SKM-1 treated with dmso at 0.1 percent for 144 hours (cell line): ENCODE data around the gene PDE9A.
A peak's percentile ranks its signal among the peaks of the same experiment; 100 is the strongest.

ENCODE experiments used
- DNase-seq: peaks from one replicate; lab custom pipeline; 2025; ENCODE audit not compliant: unreplicated experiment; lab: John Stamatoyannopoulos, UW

The PDE9A gene

DNA sequence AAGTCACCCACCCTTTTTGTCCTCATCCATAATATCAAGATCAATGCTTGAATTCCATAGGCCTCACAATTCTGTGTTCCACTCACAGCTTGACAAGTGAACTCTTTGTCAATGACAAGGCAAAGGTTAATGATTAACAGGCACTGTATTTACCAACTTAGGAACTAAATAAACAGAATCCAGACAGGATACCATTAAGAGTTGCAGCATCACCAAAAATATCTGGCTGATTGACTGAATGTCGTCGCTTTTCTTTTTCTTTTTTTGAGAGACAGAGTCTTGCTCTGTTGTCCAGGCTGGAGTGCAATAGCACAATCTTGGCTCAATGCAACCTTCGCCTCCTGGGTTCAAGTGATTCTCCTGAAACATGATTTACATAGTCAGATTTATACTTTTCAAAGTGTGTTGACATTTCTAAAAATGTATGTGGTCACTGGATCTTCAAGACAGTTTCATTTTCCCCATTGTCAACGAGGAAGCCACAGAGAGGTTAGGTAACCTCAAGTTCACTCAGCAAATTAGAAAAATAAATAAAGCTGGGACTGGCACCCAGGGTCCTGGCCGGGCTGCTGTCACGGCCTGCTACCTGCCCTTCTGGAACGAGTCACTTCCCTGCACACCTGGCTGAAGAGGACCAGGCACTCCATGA, 81.0 kb downstream of the PDE9A start:
- DNase-seq, result no peak

DNA sequence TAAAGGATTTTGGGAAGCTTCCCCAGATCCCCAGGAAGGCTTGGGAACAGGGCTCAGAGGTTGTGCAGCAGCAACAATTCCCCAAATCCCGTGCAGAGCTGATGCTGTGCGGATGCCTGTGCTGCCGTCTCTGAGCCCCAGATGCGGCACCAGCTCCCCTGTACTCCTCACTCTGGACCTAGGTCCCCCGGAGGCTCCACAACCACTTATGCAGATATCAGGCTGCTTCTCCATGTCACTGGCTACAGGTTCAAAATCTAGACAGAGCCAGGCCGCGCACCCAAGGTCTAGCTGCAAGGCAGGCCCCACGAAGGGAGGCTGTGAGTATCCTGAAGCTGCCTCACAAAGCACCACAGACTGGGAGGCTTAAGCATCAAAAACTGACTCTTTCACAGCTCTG, 81.6 kb downstream of the PDE9A start:
- DNase-seq, result no peak

- no peak for DNase-seq
These were observed 82.5 kb downstream of the PDE9A start for GRCh38 chr21:42735944-42736343.

GRCh38 chr21:42736646-42737350, 83.4 kb downstream of the PDE9A start:
- no peak for DNase-seq

DNA sequence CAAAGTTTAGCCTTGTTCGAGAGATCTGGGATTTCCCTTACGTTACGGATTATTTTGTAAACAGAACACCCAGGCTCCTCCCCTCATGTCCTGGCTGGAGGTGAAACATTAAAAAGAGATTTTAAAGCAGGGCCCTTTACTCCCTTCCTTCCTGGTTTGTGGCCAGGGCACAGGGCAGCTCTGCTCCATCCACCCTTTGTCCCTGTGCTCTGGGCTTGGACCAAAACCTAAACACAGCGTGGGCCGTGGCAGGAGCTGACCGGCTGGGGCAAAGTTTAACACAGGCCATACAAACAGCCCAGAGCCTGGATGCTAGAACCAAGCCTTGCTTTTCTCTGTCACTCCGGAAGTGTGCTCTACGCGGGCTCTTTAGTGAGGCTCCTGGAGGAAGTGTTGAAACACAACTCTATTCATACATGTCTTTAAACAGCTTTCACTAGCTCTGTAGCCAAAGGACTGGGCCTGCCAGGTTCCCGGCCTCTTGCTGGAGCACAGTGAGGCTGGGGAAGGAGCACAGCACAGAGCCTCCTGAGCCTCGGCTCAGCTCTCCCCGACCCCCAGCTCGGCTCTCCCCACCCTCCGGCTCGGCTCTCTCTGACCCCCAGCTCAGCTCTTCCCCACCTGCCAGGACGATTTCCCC, 84.7 kb downstream of the PDE9A start:
- DNase-seq, result peak; percentile 14

GRCh38 chr21:42739061-42739931, 85.9 kb downstream of the PDE9A start:
- DNase-seq, result no peak

DNA sequence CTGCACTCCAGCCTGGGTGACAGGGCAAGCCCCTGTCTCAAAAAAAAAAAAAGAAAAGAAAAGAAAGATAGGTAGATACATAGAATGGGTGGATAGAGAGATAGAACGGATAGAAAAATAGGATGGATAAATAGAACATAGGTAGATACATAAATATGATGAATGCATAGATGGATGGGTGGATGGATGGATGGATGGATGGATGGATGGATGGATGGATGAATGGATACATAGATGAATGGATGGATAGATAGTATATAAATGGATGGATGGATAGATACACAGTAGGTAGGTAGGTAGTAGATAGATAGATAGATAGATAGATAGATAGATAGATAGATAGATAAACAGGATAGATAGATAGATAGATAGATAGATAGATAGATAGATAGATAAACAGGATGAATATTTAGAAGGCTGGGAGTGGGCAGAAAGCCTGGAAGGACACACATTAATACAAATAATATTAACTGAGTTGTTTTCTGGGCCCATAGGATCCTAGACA, 87.0 kb downstream of the PDE9A start:
- DNase-seq, result no peak

DNA sequence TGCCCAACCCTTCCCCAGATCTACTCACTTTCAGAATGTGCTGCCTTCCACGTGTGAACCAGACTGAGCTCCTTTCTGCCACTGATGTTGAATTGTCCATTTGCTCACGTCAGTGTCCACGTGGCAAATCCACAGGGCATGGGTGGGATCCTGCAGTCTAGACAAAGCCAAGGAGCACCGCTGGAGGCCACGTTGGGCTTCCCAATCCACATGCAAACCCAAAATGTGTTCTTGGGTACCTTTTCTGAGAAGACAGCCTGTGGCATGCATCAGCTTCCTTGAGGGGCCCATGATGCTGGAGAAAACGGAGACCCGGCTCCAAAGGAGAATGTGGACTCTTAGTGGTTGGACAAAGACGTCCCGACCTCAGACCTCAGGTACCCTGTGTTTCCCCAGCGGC, 87.6 kb downstream of the PDE9A start:
- no peak for DNase-seq

GRCh38 chr21:42744520-42745445, 91.4 kb downstream of the PDE9A start:
- no peak for DNase-seq

DNA sequence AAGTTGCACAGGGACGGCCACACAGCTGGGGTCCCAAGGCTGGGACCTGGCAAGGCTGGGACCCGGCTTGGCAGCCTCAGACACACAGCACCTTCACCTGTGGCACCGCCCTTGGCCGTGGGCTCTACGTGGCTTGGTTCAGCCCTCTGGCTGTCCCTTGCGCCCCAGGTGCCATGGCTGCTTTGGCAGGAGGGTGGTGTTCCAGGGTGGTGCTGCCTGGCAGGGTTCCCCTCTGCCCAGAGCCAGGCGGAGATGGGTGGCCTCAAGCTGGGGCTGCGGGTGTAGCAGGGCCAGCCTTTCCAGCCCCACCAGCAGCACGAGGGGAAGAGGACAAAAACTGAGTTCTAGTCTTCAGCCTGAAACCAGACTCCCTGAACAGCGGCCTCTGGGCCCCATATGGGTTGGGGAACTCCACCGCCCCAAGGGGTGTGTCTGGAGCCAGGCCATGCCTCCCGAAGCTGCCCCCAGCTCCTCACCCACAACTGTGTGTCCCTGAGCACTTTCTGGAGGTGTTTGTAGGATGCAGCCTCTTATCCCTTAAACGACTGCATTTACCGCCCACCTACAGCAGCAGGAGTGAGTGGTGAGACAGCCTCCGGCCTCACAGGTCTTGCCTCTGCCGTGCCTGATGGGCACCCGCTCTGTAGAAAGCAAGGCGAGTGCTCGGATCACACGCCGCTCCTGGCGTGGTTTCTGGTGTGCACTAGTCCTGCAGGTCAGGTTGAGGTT, 92.3 kb downstream of the PDE9A start:
- no peak for DNase-seq

- DNase-seq, result no peak
These were observed 92.8 kb downstream of the PDE9A start for GRCh38 chr21:42746240-42746592.

DNA sequence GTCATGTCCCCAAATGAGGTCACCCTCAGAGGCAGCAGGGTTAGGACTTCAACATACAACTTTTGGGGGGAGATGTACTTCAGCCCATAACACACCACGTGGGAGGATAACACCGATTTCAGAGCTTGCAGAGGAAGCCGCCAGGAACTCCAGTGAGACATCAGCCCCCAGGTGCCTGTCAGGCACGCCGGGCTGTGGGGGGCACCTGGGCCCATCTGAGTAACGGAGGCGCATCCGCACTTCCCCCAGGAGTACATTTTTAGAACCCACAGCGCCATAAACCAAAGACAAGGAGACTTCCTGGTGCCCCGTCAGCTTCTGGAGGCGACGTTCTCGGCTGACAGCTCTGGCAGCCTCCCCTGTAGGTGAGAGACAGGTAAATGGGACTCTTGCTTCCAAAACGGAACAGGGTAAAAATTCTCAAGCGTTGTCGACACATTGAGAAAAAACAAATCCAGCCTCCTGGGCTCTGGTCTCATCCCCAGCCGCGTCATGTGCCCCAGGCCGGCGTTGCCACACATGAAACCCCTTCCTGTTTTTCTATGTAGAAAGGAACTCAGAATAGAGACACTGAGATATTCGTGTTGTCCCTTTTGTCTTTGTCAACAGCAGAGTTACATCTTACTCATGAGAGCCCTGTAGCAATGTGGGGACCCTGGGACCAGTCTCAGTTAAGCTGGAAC, 93.3 kb downstream of the PDE9A start:
- peak; percentile 11 for DNase-seq

GRCh38 chr21:42747276-42747701, 93.9 kb downstream of the PDE9A start:
- DNase-seq, result no peak

DNA sequence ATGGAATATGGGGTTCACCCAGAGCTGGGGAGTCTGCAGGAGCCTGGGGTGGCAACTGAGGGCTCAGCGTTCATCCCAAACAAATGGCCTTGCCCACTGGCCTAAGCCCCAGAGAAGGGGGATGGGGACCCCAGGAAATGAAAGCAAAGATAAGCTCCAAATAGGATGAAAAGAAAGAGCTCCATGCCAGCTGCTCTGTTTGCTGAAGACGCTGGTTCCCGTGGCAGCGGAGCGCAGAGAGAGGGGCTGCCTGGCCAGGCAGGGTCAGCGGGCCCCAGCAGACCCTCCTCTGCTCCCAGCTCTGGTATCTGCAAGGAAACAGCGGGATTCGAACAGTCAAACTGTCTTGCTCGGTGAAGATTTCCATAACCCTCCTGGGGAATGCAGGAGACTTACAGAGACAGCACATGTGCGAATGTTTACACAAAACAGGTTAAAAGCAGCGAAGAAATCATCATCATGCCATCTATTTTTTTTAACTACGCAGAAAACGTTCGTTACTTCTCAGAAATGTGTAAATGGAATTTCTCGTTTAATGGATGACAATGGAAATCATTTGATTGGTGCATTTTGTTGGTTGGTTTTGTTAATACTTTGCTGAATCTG, 94.4 kb downstream of the PDE9A start:
- DNase-seq, result no peak

DNA sequence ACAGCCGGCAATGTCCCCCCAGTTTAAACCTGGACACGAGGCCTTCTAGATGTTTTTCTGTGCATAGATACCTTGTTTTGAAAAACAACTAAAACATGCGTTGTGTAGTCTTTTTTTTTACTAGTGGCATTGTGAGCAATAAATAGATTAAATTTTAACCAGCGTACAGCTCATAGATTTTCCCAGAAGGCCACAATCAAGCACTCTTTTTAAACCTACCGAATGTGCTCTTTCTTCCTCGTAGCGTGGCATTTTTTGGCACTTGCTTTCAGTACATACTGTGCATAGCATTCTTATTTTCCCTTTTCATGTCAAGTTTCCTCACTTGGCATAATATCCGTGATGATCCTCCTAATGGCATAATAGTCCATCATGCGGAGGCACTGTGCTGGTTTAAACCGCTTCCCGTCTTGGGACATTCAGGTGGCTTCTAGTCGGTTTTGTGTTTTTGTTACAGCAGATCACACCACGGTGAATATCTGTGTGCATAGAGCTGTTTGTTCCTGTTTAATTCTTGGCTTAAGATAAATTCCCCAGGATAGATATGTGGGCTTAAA, 95.3 kb downstream of the PDE9A start:
- DNase-seq, result no peak

- no peak for DNase-seq
These were observed 97.5 kb downstream of the PDE9A start for GRCh38 chr21:42750737-42751530.

DNA sequence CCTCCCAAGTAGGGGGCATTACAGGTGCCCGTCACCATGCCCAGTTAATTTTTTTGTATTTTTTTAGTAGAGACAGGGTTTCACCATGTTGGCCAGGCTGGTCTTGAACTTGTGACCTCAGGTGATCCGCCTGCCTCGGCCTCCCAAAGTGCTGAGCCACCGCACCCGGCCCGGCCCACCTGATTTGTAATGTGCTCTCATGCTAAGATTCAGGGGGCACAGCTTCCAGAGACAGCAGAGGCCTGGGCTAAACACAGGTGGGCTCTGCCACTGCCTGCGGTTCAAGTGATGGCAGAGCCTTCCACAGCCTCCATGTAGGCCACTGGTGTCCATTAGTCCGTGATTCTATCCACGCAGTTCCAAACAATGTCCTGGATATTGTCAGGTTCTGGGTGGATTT, 98.4 kb downstream of the PDE9A start:
- DNase-seq, result no peak
